B cell (primary cell): ENCODE measurements around the gene LYAR. TPM values are rescaled to one million over a fixed set of nuclear protein-coding genes. Genes with fewer than 3 reads are reported as not detected.

Experiments used
- ATAC-seq: fragments of 200-7000 bp; cut with Tn5 transposase; one replicate; pipeline ENCODE4 v1.10.0; 2021; ENCODE audit warnings: low read depth, mild to moderate bottlenecking, moderate number of reproducible peaks, moderate library complexity
- CTCF ChIA-PET: fragments of 350-600 bp; sonication (Branson Sonifier 250); formaldehyde crosslinking; loops from one replicate; lab custom pipeline; 2021; ENCODE audit warnings: antibody characterized with exemption, inconsistent platforms; lab: Charles Lee
- POLR2A ChIA-PET: fragments of 350-600 bp; sonication (Branson Sonifier 250); formaldehyde crosslinking; loops from one replicate; lab custom pipeline; 2021; ENCODE audit warnings: antibody characterized with exemption; lab: Charles Lee
- DNase-seq: peaks from one replicate; pipeline ENCODE4 v3.0.0; 2013
- H2AFZ ChIP-seq: 2 replicates; pipeline ENCODE4 v1.6.1; 2012; ENCODE audit warnings: mild to moderate bottlenecking, low read depth, low read length; ENCODE audit not compliant: insufficient read depth, poor library complexity, severe bottlenecking
- H3K27ac ChIP-seq, 2 donors: 1 replicate in 1 of 2; 2 replicates in 1 of 2; pipeline ENCODE4 v1.5.1; 2012 to 2013; ENCODE audit warnings: low read length in 2 of 2, mild to moderate bottlenecking in 2 of 2, moderate library complexity in 1 of 2
- H3K27me3 ChIP-seq, 4 experiments: fragments of 200-600 bp in 1 of 4; sonication (generic) in 1 of 4; replicated peaks in 1 of 4; 1 replicate in 2 of 4; 2 replicates in 2 of 4; pipeline versions ENCODE4 v1.6.1 to v1.7.0; 2013 to 2016; ENCODE audit warnings: low read length in 3 of 4, mild to moderate bottlenecking in 2 of 4, mixed read lengths in 1 of 4, moderate library complexity in 1 of 4; ENCODE audit not compliant: insufficient read depth in 4 of 4, control insufficient read depth in 3 of 4; ENCODE audit errors: control extremely low read depth in 1 of 4
- H3K36me3 ChIP-seq, 2 experiments: replicated peaks in 1 of 2; 1 replicate in 1 of 2; 2 replicates in 1 of 2; pipeline versions ENCODE4 v1.6.1 to v1.7.1; 2013; ENCODE audit warnings: low read length in 1 of 2; ENCODE audit not compliant: insufficient read depth in 2 of 2, control insufficient read depth in 1 of 2; ENCODE audit errors: control extremely low read depth in 1 of 2, extremely low read depth in 1 of 2
- H3K4me1 ChIP-seq, 2 donors: fragments of 200-600 bp in 1 of 2; sonication (generic) in 1 of 2; 1 replicate in 1 of 2; 2 replicates in 1 of 2; pipeline versions ENCODE4 v1.5.1 to v1.6.1; 2013 to 2017; ENCODE audit warnings: low read length in 2 of 2; ENCODE audit not compliant: control insufficient read depth in 2 of 2, insufficient read depth in 2 of 2
- H3K4me2 ChIP-seq: replicated peaks from 2 replicates; pipeline ENCODE3; 2012; ENCODE audit warnings: mild to moderate bottlenecking, low read depth, low read length; ENCODE audit not compliant: poor library complexity, severe bottlenecking
- H3K4me3 ChIP-seq, 5 experiments: fragments of 200-600 bp in 1 of 5; sonication (generic) in 1 of 5; 1 replicate in 3 of 5; 2 replicates in 2 of 5; pipeline versions ENCODE4 v1.5.1 to v1.7.0; 2011 to 2016; ENCODE audit warnings: low read length in 4 of 5, mild to moderate bottlenecking in 4 of 5, low read depth in 2 of 5, control low read depth in 1 of 5, moderate library complexity in 1 of 5; ENCODE audit not compliant: insufficient read depth in 1 of 5; ENCODE audit errors: control extremely low read depth in 1 of 5, extremely low read depth in 1 of 5
- H3K79me2 ChIP-seq: fragments of 200-600 bp; sonication (generic); one replicate; pipeline ENCODE4 v1.6.0; 2016; ENCODE audit warnings: low read length; ENCODE audit not compliant: control insufficient read depth, insufficient read depth
- H3K9ac ChIP-seq: fragments of 200-600 bp; sonication (generic); 2 replicates; pipeline ENCODE4 v1.6.1; 2017; ENCODE audit warnings: mild to moderate bottlenecking, low read length, moderate library complexity
- H3K9me3 ChIP-seq, 3 donors: one replicate each; pipeline versions ENCODE4 v1.6.1 to v1.7.1; 2013; ENCODE audit warnings: low read length in 2 of 3; ENCODE audit not compliant: control insufficient read depth in 2 of 3, insufficient read depth in 1 of 3; ENCODE audit errors: control extremely low read depth in 1 of 3
- H4K20me1 ChIP-seq: 2 replicates; pipeline ENCODE4 v1.6.0; 2012; ENCODE audit warnings: mild to moderate bottlenecking, low read length; ENCODE audit not compliant: insufficient read depth, control insufficient read depth, poor library complexity, severe bottlenecking
- H3K27ac Mint-ChIP-seq: one replicate; pipeline ENCODE4 v1.8.0; 2021; ENCODE audit warnings: mixed read lengths
- H3K27me3 Mint-ChIP-seq: one replicate; pipeline ENCODE4 v1.8.0; 2021; ENCODE audit warnings: mixed read lengths
- H3K4me1 Mint-ChIP-seq: one replicate; pipeline ENCODE4 v1.8.0; 2021; ENCODE audit warnings: mixed read lengths
- H3K4me3 Mint-ChIP-seq: one replicate; pipeline ENCODE4 v1.8.0; 2021; ENCODE audit warnings: mixed read lengths
- H3K9me3 Mint-ChIP-seq: one replicate; pipeline ENCODE4 v1.8.0; 2022; ENCODE audit warnings: mixed read lengths; ENCODE audit not compliant: insufficient read depth
- CTCF ChIP-seq: fragments of 200-600 bp; IDR thresholded peaks from one replicate; pipeline ENCODE4 v1.8.0; 2022; ENCODE audit warnings: antibody characterized with exemption, mild to moderate bottlenecking
- EZH2 ChIP-seq: IDR thresholded peaks from 2 replicates; pipeline ENCODE4 v1.6.1; 2012; ENCODE audit warnings: borderline replicate concordance, low read depth, mild to moderate bottlenecking, moderate library complexity, low read length; ENCODE audit not compliant: insufficient read depth, poor library complexity, severe bottlenecking
- WGBS: methylation state at CpG from one replicate; pipeline ENCODE4 v1.1.5; 2013; ENCODE audit warnings: missing lambda C conversion rate; ENCODE audit not compliant: insufficient coverage; 5-methylcytosine and 5-hydroxymethylcytosine counted together
- intact Hi-C: fragments of 100-400 bp; cut with micrococcal nuclease; formaldehyde crosslinking; loops from one replicate; pipeline ENCODE4 v1.10.0; 2022
- polyA plus RNA-seq: library from polyadenylated mRNA; depleted of rRNA; stranded (reverse); fragments of >200 nt; gene quantifications from 2 replicates; pipeline ENCODE4 v1.2.3, GENCODE V29; 2012
- total RNA-seq, 2 donors: library from RNA; stranded (reverse); fragments of 120-200 nt in 1 of 2; gene quantifications; 1 replicate in 1 of 2; 2 replicates in 1 of 2; pipeline versions ENCODE4 v1.2.3 to v1.2.4, GENCODE V29; 2013 to 2022

The LYAR gene
- total and polyA plus RNA-seq, 2 donors (not counting 1 experiment from before 2014, with no cell fraction given), result 3.0 to 11.5 TPM

- Histone ChIP-seq H3K27me3 (peaks cover 0 to 6% (median 0%) of the 10 kb centered on the region in 4 experiments), H4K20me1 (no peaks in the 10 kb centered on the region), H3K79me2 (no peaks in the 10 kb centered on the region), H3K9me3 (peaks cover 0 to 8% (median 4%) of the 10 kb centered on the region in 3 donors), H2AFZ (no peak overlapping the region), H3K36me3 (peaks cover 0 to 6% of the 10 kb centered on the region in 2 experiments), H3K4me2 (no peak overlapping the region), H3K9ac (no peak overlapping the region), H3K4me1 (no peaks in the 10 kb centered on the region), H3K4me3 (no peak overlapping the region), H3K27ac (no peak overlapping the region)
- Mint-ChIP-seq H3K4me3 (no peak overlapping the region), H3K27me3 (peaks cover 11% of the 10 kb centered on the region), H3K27ac (no peak overlapping the region), H3K9me3 (peaks cover 7% of the 10 kb centered on the region), H3K4me1 (no peaks in the 10 kb centered on the region)
- no peak for TF ChIP-seq EZH2
- no peak for TF ChIP-seq CTCF
- CTCF ChIA-PET, result interaction anchor here (0.5 kb wide), 1 partner anchor 26 kb away, joined by 5 read pairs; no protein-coding TSS in a partner anchor
- intact Hi-C loops, result no loop called here
- DNase-seq, result no peak
- no peak for ATAC-seq
- POLR2A ChIA-PET, result no interaction called here
- WGBS, result 100% methylated on average over 2 of the region's 2 CpGs
Measured at GRCh38 chr4:4233610-4234009, 56.3 kb downstream of the LYAR start.

GRCh38 chr4:4228356-4228668 lies 61.6 kb downstream of the LYAR start:
- TF ChIP-seq EZH2 (no peak), CTCF (no peak)
- DNase-seq (no peak), ATAC-seq (no peak)
- H3K9me3 Mint-ChIP-seq, result peaks cover 2% of the 10 kb centered on the region
- no peak overlapping the region for H3K4me3 Mint-ChIP-seq
- H3K4me1 ChIP-seq, result no peaks in the 10 kb centered on the region
- no peak overlapping the region for H3K27ac ChIP-seq
- H3K4me2 ChIP-seq, result no peak overlapping the region
- no peaks in the 10 kb centered on the region for H4K20me1 ChIP-seq
- peaks cover 0 to 15% (median 2%) of the 10 kb centered on the region in 3 donors for H3K9me3 ChIP-seq
- H3K4me1 Mint-ChIP-seq, result peaks cover 11% of the 10 kb centered on the region
- peaks cover 0 to 27% (median 1%) of the 10 kb centered on the region in 4 experiments for H3K27me3 ChIP-seq
- CTCF ChIA-PET, result no interaction called here
- POLR2A ChIA-PET, result no interaction called here
- H3K27me3 Mint-ChIP-seq, result peaks cover 43% of the 10 kb centered on the region
- no peaks in the 10 kb centered on the region for H3K36me3 ChIP-seq
- no peak overlapping the region for H3K27ac Mint-ChIP-seq
- WGBS, result no CpG with 5 or more reads among the region's 1 CpG
- no peak overlapping the region for H3K9ac ChIP-seq
- H3K79me2 ChIP-seq, result no peaks in the 10 kb centered on the region
- intact Hi-C loops, result no loop called here
- H2AFZ ChIP-seq, result no peak overlapping the region
- H3K4me3 ChIP-seq, result no peak overlapping the region
